Activated T-cell treated with anti-CD3 and anti-CD28 coated beads for 1 hour (primary cell): Measurements from ENCODE around the gene THY1.
"Not testable (repeated sequence)": the region's sequence is repeated elsewhere in the genome, so short reads cannot be mapped to it uniquely, and the experiment has no call there.

ENCODE experiments used
- DNase-seq: peaks from one replicate; pipeline ENCODE4 v3.0.0-alpha.2; 2020; ENCODE audit warnings: low read depth

The THY1 gene

DNA sequence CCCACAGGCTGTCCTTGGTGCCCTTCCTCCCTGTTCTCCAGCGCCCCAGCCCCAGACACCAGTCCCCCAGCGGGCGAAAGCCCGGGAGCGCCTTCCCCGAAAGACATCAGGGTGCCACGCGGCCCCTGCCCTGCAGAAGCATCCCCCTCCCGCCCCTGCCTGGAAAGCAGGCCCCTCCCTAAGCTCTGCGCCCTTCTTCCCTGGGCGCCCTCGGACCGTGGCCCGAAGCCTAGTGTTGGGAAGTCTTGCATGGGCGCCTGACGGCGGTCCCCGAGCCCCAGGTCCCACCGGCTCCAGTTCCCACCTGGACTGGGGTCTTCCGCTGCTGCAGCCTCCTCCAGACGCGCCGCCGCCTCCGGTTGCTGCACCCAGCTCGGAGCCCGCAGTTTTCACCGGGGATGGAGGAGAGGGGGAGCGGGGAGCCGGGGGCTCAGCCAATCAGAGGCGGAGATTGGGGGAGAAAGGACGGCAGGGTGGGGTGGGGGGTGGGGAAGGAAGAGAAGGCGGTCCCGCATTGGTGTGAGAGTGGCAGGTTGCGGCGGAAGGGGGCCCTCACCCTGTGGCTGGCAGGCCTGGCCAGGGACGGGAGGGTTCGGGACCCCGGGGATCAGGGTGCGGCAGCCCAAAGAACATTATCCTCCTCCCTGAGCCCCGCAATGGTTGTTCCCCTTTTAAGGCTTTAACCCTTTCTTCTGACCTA is at the start of gene THY1:
THY1 (minus strand) TSS at position 364 of the 700 bp plus-strand sequence. CDS start 2,267 bp downstream, outside the sequence.
- DNase-seq, result no peak

DNA sequence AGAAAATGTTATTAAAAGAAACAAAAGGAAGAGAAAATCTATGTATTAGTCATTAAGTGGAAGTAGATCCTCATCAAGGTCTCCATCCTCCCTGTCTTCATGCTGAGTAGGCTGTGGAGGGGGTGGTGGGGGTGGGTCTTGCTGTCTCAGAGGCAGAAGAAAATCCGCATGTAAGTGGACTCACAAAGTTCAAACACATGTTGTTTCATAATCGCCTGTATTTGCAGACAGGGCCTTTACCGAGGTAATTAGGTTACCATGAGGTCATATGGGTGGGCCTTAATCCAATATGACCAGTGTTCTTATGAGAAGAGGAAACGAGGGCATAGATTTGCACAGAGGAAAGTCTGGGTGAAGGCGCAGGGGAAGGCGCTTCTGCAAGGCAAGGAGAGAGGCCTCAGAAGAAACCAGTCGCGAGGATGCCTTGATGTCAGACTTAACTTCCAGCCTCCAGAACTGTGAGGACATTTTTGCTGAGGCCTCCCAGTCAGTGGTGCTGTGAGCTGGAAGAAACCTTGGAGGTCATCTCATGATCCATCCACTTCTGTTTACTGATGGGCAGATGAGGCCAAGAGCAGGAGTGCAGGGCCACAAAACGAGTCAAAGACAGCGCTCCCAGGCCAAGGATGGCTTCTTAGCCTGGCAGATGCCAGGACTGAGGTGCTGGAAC is 49.3 kb upstream of the THY1 start:
- no peak for DNase-seq

DNA sequence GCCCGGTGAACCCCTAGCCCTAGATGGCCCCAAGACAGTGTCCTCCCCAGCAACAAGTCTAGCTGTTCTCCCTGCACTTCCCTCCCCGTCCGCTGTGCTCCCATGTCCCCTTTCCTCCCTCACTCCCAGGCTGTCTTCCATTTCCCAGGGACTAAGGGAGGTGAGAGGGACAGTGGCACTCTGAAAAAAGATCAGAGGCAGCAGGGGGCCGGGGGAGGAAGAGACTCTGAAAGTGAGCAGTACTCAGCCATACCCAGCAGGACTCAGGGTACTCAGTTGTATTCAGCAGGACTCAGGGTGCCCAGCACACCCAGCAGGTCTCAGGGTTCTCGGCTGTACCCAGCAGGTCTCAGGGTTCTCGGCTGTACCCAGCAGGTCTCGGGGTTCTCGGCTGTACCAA is 48.4 kb upstream of the THY1 start:
- no peak for DNase-seq

DNA sequence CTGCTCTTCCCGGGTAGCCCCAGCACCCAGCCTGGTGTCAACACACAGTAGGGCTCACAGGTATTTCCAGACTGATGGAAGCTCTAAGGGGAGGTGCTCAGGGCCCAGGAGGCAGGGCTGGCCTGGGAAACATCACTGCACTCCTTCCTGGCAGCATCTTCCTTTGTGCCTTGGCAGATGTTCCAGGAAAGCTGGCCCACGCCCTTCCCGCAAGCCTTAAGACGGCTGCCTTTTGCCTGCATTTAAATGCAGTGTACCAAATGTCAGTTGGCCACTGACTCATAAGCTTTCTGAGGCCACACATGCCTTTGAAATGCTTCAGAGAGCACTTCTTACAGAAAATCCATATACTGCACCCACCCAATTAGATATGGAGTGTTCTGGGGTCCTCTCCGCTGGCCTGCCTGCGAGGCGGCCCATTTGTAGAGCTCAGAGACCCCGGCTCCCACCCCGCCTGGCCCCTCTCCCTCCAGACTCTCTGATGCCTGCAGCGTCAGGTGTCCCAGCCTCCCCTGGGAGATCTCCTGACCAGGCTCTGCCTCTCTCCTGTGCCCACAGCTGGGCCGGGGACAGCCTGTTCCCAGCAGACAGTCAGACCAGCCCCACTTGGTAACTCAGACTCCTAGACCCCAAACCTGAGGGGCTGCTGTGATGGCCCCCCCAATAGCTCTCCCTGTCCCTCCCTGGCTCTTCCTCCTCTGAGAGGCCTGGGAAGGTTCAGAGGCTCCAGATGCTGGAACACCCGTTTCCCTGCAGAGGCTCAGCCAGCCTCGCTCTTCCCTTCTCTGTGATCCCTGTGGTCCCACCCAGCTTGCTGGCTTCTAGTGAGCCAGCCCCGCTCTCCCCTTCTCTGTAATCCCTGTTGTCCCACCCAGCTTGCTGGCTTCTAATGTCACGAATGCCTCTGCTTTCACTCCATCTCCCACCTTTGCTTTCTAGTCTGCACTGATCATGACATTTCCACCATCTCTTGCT is 47.6 kb upstream of the THY1 start:
- DNase-seq, result no peak

DNA sequence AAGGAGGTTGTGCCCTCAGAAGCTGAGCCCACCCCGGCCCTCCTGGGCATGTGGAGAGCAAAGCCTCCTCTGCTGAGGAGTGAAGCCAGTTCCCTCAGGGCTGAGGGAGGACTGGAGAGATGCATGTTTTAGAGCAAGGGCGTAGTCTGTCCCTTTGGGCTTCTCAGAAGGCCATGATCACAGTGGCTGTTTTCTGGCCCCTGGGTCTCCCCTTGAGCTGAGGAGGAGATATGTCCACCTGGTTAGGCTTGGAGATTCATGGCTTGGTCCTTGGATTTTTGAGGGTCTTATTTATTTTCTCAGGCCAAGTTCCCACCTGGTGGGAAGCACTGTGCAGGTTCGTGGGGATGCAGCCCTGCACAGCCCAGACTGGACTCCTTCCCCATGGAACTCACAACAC is 46.5 kb upstream of the THY1 start:
- no peak for DNase-seq

DNA sequence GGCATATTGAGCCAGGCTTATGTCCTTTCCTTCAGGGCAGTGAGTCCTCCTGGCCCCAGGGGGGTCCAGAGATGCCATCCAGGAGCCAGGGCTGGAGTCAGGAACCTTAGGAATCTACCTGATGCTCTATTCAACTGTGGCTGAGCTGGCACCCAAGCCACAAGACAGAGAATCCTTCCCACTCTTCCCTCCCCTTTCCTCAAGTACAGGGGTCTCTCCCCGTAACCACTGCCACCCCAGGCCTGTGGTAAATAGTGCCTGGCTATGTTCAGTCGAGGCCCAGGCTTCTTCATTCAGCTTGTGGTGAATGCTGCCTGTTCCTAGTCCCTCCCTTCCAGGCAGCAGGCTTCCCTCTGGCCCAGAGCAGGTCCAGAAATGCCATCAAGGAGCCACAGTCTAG is 45.5 kb upstream of the THY1 start:
- DNase-seq, result no peak

DNA sequence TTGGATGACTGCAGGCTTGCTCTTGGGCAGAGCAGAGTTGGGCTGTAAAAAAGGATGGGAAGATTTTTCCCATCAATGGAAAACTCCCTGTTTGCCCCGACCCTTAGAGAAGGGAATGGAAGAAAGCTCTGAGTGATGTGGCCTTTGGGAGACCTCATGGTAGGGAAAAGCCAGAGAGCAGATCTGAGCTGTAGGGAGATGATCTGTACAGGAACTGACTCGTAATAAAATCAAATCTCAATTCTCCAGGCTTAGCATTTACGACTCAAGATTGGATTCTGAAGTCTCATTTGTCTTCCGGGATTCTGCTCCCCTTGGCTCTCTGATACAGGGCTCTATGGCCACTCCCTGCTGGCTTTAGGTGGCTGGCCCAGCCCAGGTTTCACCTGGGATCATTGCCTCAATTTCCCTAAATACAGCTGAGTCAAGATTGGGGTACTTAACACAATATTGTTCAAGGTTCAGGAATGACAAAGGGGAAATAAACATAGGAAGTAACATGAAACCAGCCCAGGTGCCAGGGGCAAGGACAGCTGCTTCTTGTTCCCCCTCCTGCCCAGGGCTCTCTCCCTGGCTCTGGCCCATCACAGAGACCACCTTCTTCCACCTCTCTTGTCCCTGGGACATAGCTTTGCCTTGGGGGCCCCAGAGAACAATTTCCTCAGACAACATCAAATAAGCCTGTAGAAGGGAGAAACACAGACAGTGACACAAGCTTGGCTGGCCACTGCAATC is 38.4 kb upstream of the THY1 start:
- no peak for DNase-seq

DNA sequence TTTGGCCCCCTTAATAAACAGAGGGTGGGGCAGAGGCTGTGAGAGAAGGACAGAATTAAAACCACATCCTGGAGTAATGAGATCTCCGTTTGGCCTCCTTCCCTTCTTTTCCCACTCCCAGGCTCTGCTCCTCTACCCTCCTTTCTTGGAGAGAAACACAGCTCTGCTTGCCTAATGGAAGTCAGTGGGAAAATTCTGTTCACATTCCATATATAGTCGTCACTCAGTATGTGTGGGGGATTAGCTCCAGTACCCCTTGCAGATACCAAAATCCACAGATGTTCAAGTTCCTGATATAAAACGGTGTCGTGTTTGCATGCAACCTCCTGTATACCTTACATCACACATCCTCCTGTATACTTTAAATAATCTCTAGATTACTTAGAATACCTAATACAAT is 37.6 kb upstream of the THY1 start:
- no peak for DNase-seq

DNA sequence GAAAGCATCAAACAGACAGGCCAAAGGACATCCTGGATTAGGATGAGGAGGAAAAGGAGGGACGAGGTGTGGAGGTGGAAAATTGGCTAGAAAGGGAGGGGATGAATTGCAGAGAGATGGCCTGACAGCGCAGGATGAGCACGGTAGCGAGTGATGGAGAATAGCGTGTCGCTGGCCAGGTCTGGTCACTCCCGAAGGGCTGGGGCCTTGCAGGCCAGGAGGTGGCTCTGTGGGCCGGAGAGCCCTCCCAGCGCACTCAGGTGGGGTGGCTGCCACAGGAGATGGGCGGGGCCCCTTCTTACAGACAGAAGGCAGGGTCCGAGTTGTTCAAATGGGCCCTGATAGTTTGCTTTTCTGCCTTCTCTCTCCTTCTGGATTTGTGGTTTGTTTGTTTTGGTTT is 37.1 kb upstream of the THY1 start:
- DNase-seq, result no peak

DNA sequence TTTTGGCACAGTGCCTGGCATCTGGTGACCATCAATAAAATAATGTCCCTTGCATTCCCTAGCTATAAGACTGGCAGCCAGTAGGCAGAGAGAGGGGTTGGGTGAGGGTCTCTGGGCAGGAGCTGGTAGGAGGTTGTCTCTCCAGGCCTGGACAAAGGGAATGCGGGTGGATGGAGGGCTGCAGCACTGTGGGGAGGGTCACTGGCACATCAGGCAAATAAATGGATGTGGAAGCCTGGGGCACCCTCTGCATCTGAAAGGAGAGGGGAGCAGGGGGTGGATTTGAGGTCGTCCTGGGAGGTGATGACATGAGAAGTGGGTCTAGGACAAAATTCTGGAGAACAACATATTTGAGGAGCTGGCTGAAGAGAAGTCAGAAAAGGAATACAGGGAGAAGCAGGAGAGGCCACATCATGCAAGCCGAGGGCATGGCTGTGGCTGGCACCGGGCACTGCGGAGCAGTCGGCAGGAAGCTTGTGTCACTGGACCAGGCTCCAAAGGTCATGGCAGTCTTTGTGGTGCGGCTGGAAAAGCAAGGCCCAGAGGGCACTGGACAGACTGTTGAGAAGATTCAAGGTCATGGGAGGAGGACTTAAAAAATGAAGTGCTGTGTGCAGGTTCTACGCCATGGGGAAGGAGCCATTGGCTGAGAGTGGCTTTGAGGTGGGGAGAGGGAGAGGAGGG is 36.5 kb upstream of the THY1 start:
- no peak for DNase-seq

DNA sequence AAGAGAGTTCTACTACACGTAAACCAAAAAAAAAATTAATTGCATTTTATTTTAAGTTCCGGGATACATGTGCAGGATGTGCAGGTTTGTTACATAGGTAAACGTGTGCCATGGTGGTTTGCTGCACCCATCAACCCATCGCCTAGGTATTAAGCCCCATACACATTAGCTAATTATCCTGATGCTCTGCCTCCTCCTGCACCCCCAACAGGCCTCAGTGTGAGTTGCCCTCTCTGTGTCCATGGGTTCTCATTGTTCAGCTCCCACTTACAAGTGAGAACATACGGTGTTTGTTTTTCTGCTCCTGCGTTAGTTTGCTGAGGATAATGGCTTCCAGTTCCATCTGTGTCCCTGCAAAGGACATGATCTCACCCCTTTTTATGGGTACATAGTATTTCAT is 32.7 kb upstream of the THY1 start:
- DNase-seq, result not testable (repeated sequence)

DNA sequence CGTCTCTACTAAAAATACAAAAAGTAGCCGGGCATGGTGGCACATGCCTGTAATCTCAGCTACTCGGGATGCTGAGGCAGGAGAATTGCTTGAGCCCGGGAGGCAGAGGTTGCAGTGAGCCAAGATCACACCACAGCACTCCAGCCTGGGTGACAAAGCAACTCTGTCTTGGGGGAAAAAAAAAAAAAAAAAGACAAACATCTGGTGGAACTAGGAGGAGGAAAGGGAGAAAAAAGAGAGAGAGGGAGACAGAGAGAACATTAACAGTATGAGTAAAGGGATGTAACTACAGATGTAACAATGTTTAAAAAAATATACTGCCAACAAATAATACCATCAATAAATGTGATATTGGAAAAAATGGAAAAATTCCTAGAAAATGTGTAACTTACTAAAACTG is 32.3 kb upstream of the THY1 start:
- not testable (repeated sequence) for DNase-seq

DNA sequence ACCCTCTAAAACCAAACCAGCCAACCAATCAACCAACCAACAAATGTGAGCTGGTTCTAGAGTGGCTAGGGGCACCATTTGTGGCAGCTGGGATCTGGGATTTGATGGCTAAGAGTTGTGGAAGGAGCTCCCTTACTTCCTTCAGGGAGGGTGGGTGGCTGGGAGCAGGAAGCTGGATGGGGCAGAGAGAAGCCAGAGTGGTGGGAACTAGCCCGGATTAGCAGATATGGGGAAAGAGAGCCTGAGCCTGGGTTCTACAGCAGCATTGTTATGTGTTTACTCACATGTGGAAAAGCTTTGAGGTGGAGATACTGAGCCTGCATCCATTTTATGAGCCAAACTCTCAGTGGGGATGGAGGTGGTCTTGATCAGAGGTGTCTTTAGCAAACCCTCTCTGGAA is 30.9 kb upstream of the THY1 start:
- no peak for DNase-seq

DNA sequence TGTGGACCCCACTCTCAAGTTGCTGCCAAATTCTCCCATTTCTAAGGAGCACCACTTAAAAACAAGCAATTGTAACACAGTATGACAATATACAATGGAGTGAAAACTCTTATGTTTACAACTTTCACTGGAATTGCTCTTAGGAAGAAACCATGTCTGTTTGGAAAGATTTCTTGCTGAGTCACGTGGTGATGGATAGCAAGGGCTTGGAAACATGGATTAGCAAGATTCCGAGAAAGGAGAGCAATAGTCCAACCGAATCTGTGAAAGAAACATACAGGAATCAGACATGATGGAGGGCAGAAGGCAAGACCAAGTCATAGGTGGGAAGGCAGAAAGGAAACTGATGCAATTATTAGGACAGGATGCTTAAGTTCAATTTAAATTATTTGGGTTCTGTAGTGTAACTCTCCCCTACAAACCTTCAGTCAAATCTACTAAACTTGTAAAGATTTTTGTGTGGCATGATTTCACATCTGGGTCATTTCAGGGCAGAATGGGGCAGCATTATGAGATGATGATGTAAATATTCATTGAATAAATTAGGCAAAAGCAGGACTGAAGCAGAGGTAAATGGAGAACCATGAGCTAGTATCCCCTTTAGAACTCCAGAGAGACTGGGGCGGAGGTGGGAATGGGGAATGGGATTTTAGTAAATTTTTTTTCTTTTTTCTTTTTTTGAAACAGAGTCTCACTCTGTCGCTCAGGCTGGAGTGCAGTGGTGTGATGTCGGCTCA is 27.8 kb upstream of the THY1 start:
- DNase-seq, result no peak

DNA sequence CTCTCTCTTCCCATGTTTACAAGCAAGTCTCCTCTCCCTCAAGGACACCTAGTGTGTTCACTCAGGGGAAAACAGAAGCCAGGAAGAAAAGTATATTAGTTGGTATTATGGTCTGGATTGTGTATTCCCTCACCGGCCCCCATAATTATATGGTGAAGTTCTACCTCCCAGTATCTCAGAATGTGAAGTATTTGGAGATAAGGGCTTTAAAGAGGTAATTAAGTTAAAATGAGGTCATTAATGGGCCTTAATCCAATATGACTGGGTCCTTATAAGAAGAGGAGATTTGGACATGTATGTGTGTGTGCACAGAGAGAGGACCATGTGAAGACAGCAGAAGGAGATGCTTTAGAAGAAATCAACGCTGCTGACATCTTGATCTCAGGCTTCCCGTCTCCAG is 26.5 kb upstream of the THY1 start:
- no peak for DNase-seq

DNA sequence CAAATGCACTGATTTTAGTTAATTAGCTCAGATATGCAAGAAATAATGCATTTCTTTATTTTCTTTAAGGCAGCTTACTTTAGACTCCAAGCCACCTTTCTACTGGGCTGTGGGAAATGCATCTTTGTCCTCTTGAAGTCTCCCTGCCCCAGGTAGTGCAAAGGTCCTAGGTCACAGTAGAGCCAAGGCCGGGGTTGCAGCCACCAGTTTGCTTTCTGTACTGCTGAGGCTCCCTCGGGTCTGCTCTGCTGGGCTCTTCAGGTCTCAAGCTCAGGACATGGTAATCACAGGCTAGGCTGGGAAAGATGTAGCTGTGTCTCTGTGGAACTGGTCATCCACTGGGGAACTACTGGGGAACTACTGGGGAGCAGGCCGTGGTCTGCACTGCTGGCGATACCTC is 25.4 kb upstream of the THY1 start:
- no peak for DNase-seq

DNA sequence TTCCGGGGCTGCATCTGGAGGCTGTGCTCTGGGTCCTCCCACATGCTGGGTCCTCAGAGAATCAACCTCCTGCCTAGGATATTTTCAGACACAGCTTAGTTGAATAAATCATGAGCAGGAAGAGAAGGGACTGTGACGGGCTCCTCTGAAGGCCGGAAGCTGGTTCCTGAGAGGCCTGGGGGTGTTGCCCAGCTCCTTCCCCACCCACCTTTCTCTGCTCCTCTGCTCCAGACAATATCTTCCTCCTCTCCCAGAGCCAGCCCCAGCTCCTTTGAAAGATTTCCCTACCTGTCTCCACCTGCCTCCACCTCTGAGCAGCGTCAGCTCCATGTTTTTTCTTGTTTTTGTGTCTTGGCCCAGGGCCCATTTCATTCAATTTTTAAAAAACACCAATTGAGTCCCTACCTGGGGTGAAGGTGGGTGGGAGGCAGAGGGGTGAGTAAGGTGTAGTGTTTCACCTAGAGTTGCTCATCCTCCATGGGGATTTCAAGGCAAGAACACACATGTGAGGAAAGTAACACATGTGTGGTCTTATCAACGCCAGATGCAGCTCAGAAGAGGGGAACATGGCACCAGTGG is 24.8 kb upstream of the THY1 start:
- no peak for DNase-seq

DNA sequence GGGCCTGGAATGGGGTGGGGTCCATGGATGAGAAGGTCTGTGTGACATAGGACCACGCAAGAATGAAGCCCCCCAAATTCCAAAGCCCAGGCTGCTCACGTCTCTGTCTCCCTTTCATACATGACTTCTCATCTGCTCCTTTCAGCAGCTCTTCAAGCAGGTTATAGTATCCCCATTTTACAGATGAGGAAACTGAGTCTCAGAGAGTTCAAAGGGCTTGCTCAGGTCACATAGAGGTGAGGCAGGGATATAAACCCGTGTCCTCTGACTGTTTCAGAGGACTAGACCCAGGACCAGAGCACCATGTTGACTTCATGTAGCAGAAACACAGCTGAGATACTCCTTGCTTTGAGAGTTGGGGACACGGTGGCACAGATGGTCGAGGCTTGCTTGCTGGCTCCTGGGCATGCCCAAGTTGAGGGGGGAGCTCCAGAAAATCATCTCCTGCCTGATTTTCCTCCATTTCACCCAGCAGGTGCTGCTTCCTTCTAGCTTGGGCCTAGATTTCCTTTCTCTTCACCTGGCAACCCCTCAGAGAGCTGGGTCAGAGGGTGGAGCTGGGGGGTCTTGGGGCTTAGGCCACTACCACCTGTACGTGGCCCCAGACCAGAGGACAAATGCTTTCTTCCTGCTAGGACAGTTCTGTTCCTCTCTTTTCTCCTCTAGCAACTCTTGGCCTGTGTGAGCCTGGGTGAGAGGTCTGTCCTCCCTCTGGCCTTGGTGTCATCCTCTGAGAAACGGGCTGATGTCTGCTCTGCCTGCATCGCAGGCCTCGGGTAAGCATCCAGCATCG is 24.1 kb upstream of the THY1 start:
- DNase-seq, result no peak

DNA sequence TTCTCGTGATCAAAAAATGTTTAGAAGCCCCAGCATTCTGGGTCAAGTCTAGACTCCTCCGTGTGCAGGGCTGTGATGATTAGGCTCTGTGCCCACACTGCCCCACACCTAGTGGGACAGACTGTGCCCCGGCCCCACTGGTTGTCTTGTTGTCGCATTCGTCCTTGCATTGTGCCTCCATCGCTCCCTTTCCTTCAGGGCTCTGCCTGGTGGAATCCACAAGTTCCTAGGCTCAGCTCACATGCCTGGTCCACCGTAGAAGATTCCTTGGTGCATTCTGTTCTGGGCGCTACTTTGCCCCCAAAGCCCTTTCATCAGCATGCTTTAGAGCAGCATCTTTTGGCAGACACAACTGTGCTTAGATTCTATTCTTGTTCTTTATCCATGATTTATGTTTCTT is 23.5 kb upstream of the THY1 start:
- DNase-seq, result no peak

DNA sequence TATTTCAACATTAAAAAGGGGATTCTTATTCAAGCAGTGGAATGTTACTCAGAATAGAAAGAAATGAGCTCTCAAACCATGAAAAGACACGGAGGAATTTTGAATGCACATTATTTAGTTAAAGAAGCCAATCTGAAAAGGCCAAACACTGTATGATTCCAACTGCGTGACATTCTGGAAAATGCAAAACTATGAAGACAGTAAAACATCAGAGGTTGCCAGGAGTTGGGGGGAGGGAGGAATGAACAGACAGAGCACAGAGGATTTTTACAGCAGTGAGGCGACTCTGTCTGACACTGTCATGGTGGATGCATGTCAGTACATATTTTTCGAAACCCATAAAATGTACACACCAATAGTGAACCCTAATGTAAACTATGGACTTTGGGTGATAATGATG is 22.9 kb upstream of the THY1 start:
- DNase-seq, result no peak
